Measurements from ENCODE around the gene IRF3.
"Not testable (repeated sequence)": the region's sequence is repeated elsewhere in the genome, so short reads cannot be mapped to it uniquely, and the experiment has no call there.

IRF3 gene

GRCh38 chr19:49642492-49643035, 23.1 kb downstream of the IRF3 start:
- no peak for DNase-seq

DNA sequence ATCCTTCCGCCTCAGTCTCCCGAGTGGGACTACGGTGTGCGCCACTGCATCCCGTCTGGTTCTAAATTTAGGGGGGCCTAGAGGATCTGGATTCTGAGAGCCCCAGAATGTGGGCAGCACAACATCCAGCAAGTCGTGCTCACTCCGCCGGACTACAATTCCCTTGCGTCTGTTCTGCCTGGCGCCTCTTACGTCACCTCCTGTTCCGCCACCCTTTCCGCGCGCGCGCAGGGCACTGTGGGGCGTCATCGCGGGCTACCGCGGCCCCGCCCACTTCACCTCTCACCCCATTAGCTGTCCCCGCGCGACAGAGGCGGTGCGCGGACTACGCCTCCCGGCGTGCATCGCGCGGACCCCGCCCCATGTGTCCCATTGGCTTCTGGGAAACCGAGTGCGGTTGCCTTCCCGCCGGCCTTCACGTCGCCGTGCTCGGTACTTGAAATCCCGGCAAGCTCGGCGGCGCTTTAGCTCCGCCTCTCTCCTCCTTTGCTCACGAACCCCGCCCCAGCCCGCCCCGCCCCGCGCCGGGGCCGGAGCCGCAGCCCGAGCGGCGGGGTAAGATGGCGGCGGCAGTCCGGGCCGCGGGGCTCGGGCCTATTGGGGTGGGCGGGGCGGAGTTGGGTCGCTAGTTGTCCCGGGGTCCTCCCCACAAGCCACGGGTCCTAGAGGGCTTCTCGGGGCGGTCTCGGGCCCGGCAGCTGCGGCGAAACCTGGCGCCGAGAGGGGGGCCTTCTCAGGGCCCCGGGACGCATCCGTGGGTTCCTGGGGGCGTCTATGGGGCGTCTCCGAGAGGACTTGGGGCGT, 23.8 kb downstream of the IRF3 start, which contains the start of gene SCAF1:
SCAF1 (plus strand) TSS at position 522 of the 804 bp plus-strand sequence. CDS start 2,818 bp downstream, outside the sequence.
- peak; percentile 99 to 100 for DNase-seq

DNA sequence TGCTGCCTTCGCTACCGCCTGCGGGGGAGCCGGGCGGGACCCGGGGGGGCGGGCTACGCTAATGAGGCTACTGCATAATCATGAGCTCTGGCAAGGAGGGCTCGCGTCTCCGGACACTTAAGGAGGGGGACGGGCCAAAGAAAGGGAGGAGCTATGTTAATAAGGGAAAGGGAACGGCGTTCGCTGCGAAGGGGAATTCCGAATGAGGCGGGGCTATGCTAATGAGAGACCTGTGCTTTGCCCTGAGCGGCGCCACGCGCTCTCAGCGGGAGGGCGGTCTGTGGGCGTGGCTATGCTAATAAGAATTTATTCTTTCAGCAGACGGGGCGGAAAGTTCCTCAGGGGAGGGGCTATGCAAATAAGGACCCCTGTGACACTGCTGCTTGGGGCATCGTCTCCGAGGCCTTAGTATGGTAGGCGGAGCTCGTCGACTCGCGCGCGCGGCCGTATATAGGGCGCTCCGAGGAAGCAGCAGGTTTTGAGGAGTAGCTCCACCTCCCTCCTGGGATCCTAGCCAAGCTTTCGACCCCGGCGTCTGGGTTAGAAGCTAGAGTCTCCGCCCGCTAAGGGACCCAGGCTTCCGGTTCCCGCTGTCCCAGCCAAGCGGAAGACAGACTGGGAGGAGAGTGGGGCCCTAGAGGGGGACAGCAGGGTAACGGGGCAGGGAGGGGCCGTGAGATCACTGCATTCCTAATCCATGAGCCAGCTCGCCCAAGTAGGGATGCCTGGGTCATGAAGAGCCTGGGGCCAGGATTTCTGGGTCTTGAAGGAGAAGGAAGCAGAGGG, 25.4 kb downstream of the IRF3 start, which contains the start of gene RRAS:
RRAS (minus strand) TSS at position 31 of the 786 bp plus-strand sequence. CDS start 45 bp downstream, outside the sequence.
- DNase-seq, result peak; percentile 100

DNA sequence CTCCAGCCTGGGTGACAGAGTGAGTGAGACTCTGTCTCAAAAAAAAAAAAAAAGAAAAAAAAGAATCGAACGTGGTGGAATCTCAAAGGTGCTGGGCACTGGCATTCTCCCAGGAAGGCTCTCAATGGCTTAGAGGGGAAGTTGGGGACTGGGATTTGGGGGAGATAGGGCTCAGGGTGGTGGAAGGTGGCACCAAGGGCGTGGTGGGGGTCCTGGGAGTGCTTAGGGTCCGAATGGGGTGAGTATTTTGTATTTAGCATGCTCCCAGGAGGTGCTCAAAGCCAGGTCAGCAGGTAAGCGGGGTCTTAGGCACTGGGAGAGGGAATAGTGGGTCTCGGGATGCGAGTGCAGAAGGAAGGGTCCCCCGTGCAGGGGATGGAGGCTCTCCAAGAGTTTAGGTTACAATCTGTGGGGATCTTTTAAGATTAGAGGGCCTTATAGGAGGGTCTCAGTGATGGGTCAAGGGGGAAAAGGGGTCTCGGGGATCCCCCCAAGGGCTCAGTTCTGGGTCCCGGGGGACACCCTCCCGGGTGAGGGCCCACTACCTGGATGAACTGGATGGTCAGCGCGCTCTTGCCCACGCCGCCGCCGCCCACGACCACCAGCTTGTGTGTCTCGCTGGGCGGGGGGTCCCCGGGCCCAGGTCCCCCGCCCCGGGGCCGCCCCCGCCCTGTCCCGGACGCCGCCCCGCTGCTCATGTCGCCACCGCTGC, 26.1 kb downstream of the IRF3 start:
- no peak for DNase-seq

DNA sequence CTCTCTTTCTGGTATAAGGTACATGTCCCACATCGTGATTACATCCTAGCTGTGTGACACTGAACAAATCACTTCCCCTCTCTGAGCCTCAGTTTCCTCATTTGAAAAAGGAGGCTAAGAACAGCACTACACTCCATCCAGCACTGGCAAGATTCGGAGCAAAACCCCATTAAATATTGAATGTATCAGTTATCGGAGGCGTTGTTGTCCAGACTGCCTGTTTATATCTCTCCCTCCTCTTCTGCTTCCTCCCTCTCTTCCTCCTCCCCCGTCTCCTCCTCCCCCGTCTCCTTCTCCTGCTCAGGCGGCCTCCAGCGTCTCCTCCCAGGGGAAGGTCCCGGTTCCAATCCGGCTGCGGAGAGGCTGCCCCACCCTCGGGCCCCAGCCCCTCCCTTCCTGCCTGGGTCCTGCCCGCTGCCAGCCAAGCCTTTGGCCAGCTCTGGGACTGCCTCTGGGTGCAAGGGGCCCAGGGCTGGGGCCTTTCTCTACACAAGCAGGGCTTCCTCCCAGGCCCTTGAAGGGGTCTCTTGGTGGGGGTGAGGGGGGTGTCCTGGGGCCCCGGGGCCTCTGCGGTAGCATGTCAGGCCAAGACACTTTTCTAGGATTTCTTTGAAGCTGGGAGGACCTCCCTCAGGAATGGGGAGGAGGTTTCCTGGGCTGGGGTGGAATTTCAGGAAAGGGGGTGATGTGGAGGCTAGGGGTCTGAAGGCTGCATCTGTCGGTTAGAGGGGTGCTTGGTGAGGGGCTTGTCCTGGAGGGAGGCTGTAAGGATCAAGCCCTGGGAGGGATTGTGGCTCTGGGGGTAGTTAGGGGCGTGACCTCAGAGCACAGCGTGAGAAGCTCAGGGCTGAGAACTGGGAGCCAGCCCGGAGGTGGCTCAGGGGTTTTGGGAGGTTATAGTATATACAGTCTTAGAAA, 27.6 kb downstream of the IRF3 start:
- no peak for DNase-seq

DNA sequence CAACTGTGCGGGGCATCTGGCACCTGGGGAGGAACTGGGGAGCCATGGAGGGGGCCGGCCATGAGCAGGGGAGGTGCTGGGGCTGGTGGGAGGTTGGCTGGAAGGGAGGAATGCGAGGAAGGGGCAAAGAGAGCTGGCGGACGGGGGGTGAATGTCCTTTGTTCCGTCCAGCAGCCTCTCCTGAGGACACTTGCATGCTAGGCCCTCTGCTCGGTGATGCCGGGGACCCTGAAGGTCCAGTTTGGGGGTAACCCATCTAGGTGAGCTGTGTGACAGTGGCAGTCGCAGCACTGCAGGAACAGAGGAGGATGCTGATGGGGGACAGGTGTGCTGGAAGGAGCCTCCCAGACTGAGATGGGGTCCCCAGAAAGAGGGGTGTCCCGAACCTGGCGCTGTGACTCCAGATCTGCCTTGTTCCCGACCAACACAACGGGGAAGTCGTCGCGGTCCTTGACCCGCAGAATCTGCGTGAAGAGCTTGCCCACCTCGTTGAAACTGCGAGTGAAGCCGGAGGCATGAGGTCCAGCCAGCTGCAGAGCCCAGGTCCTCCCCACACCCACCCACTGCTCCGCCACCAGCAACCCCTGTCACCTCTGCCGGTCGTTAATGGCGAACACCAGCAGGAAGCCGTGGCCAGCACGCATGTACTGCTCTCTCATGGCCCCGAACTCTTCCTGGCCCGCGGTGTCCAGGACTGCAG, 29.3 kb downstream of the IRF3 start:
- no peak for DNase-seq

- no peak for DNase-seq
Observed at GRCh38 chr19:49635530-49636232, 30.0 kb downstream of the IRF3 start.

DNA sequence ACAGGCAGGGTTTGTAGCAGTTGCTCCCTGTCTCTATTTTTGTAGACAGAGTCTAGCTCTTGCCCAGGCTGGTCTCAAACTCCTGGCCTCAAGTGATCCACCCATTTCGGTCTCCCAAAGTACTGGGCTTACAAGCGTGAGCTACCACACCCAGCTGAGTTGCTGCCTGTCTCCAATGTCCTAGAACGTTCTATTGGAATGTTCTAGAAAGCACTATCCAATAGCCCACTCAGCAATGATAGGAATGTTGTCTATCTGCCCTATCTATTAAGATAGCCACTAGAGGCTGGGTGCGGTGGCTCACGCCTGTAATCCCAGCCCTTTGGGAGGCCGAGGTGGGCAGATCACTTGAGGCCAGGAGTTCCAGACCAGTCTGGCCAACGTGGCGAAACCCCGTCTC, 32.4 kb downstream of the IRF3 start:
- not testable (repeated sequence) for DNase-seq

DNA sequence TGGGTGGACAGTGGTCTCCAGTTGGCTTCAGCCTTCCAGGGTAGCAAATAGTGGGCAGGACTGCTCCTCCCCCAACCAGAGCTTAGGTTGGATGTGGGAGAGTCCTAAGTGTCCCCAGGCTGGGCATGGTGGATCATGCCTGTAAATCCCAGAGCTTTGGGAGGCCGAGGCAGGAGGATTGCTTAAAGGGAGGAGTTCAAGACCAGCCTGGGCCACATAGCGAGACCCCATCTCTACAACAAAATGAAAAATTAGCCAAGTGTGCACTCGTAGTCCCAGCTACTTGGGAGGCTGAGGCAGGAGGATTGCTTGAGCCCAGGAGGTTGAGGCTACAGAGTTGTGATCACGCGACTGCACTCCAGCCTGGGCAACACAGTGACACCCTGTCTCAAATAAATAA, 33.1 kb downstream of the IRF3 start:
- DNase-seq, result no peak

- no peak for DNase-seq
Observed at GRCh38 chr19:49631610-49632192, 34.0 kb downstream of the IRF3 start.

DNA sequence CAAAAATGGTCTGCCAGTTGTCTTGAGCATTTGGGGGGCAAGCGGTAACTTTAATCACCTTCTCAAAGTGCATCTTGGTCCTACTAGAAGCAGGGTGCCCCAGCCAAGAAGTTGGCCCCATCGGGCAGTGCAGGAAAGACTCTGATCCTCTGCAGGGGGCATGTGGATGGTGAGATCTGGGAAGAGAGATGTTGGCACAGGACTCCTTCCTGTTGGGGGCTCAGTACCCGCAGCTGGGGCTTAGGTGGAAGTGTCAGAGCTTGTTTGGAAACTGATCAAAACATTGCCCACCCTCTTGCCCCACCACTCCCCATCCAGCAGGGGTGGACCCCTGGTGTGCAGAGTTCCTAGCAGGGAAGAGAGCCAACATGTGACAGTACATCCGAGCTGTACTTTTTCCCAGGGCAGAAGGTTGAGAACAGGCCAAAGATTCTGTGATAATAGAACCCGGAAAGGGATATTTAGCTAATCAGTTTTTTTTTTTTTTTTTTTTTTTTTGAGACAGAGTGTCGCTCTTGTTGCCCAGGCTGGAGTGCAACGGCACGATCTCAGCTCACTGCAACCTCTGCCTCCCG, 34.6 kb downstream of the IRF3 start:
- no peak for DNase-seq

GRCh38 chr19:49629659-49630058, 36.0 kb downstream of the IRF3 start:
- DNase-seq, result no peak

- DNase-seq, result no peak
Observed at GRCh38 chr19:49626226-49626625, 39.4 kb downstream of the IRF3 start.

- DNase-seq, result no peak
Observed at GRCh38 chr19:49624967-49625910, 40.4 kb downstream of the IRF3 start.

DNA sequence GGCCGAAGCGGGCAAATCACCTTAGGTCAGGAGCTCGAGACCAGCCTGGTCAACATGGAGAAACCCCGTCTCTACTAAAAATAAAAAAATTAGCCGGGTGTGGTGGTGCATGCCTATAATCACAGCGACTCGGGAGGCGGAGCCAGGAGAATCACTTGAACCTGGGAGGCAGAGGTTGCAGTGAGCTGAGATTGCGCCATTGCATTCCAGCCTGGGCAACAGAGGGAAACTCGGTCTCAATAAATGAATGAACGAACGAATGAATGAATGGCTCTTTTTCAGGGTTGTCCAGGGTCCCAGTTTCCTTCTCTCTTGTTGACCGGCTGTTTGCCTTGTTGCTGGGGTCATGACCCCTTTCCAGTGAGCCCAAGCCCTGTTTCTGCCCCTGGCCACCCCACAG, 47.8 kb downstream of the IRF3 start:
- DNase-seq, result not testable (repeated sequence)

GRCh38 chr19:49616945-49617344, 48.7 kb downstream of the IRF3 start:
- no peak for DNase-seq

- no peak for DNase-seq
Observed at GRCh38 chr19:49616532-49616931, 49.1 kb downstream of the IRF3 start.

DNA sequence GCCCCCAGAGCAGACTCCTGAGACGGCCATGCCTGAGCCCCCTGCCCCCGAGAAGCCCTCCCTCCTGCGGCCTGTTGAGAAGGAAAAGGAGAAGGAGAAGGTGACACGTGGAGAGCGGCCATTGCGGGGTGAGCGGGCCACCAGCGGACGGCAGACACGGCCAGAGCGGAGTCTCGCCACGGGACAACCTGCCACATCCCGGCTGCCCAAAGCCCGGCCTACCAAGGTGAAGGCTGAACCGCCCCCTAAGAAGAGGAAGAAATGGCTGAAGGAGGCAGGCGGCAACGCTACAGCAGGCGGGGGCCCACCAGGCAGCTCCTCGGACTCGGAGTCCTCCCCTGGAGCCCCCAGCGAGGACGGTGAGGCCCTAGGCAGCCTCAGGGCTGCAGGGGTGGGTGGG, 49.8 kb downstream of the IRF3 start:
- no peak for DNase-seq

All from CD4-positive, alpha-beta T cell treated with Interleukin-1 beta for 1 hour (primary cell).